Progenitor cell of endocrine pancreas (in vitro differentiated cells): ENCODE measurements around the gene GUCY1B1. TPM values are rescaled to one million over a fixed set of nuclear protein-coding genes. Genes with fewer than 3 reads are reported as not detected.

Experiments
- DNase-seq: peaks from one replicate; pipeline ENCODE4 v3.0.0; 2021; ENCODE audit warnings: low spot score; ENCODE audit not compliant: unreplicated experiment
- H3K27ac Mint-ChIP-seq: 2 replicates; pipeline ENCODE4 v1.8.0; 2021; ENCODE audit warnings: mild to moderate bottlenecking, moderate library complexity, mixed read lengths
- H3K27me3 Mint-ChIP-seq: 2 replicates; pipeline ENCODE4 v1.8.0; 2021; ENCODE audit warnings: mixed read lengths
- H3K36me3 Mint-ChIP-seq: 2 replicates; pipeline ENCODE4 v1.8.0; 2022; ENCODE audit warnings: mixed read lengths; ENCODE audit not compliant: insufficient read depth
- H3K4me1 Mint-ChIP-seq: 2 replicates; pipeline ENCODE4 v1.8.0; 2021; ENCODE audit warnings: low read depth, mixed read lengths
- H3K4me3 Mint-ChIP-seq: 2 replicates; pipeline ENCODE4 v1.8.0; 2021; ENCODE audit warnings: low read depth, mild to moderate bottlenecking, moderate library complexity, mixed read lengths
- H3K9me3 Mint-ChIP-seq: 2 replicates; pipeline ENCODE4 v1.8.0; 2021; ENCODE audit warnings: low read depth, mixed read lengths
- total RNA-seq: library from RNA; stranded (reverse); gene quantifications from 2 replicates; pipeline ENCODE4 v1.2.1, GENCODE V29; 2021
- TF ChIP-seq, protein P1 (sequence below): fragments of 200-600 bp; sonication (generic); IDR thresholded peaks from one replicate; pipeline ENCODE4 v1.5.0; 2021; ENCODE audit warnings: antibody characterized with exemption, mild to moderate bottlenecking; ENCODE audit not compliant: unreplicated experiment

Gene GUCY1B1
- total RNA-seq, 1 donor from 2014 or later: 1.5 TPM

- H3K4me3 Mint-ChIP-seq: no peak overlapping the region
- H3K36me3 Mint-ChIP-seq: no peaks in the 10 kb centered on the region
- H3K9me3 Mint-ChIP-seq: no peaks in the 10 kb centered on the region
- H3K27ac Mint-ChIP-seq: no peak overlapping the region
- TF ChIP-seq, protein P1, sequence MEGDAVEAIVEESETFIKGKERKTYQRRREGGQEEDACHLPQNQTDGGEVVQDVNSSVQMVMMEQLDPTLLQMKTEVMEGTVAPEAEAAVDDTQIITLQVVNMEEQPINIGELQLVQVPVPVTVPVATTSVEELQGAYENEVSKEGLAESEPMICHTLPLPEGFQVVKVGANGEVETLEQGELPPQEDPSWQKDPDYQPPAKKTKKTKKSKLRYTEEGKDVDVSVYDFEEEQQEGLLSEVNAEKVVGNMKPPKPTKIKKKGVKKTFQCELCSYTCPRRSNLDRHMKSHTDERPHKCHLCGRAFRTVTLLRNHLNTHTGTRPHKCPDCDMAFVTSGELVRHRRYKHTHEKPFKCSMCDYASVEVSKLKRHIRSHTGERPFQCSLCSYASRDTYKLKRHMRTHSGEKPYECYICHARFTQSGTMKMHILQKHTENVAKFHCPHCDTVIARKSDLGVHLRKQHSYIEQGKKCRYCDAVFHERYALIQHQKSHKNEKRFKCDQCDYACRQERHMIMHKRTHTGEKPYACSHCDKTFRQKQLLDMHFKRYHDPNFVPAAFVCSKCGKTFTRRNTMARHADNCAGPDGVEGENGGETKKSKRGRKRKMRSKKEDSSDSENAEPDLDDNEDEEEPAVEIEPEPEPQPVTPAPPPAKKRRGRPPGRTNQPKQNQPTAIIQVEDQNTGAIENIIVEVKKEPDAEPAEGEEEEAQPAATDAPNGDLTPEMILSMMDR: no peak
- peaks cover 12% of the 10 kb centered on the region for H3K4me1 Mint-ChIP-seq
- no peak for DNase-seq
- no peaks in the 10 kb centered on the region for H3K27me3 Mint-ChIP-seq
Measured at GRCh38 chr4:155832664-155833063, 73.8 kb downstream of the GUCY1B1 start.

DNA sequence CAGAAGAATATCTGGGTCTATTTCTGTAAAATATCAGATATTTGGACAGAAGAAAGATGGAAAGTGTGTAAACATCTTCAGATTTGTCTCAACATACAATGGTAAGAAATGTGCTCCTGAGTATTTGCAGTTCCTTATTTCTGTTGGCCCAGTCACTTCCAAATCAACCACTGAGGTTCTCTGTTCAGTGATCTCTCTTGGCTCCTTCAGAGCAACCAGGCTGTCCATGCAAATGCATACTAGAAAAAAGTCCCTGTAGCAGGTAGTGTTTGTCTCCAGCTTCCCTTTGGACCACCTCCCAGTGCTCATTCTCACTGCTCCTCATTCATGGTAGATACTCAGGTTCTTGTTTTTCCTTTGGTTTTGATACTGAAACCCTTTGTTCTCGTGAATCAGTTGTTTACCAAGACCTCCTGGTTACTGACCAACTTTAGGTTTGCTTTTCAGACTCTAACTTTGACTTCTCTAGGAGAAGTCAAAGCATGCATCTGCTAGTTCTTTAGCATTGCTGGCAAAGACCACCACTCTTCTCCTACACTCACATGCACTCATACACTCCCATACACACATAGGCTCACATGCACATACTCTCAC, 78.5 kb downstream of the GUCY1B1 start:
- no peak for DNase-seq
- no peaks in the 10 kb centered on the region for H3K27me3 Mint-ChIP-seq
- no peaks in the 10 kb centered on the region for H3K36me3 Mint-ChIP-seq
- TF ChIP-seq, protein P1: no peak
- no peak overlapping the region for H3K27ac Mint-ChIP-seq
- H3K4me3 Mint-ChIP-seq: no peak overlapping the region
- peaks cover 14% of the 10 kb centered on the region for H3K4me1 Mint-ChIP-seq
- H3K9me3 Mint-ChIP-seq: no peaks in the 10 kb centered on the region

DNA sequence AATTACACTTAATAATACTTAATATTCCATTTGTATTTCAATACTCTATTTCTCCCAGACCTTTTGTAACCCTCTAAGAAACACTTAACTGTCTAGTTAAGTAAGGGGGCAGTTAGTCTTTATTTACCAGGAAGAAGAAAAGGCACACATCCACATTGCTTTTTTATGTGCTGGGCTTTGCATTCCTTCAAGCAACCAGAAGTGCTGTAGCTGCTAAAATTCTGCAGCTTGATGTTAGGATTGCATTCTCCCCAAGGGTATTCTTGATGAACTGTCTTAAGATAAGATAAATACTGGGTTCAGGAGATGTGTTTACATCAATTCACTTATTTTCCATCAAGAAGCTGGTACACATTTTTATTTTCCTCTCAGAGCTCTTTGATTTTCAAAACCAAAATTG, 83.3 kb downstream of the GUCY1B1 start:
- H3K4me1 Mint-ChIP-seq: peaks cover 2% of the 10 kb centered on the region
- no peak overlapping the region for H3K4me3 Mint-ChIP-seq
- peaks cover 7% of the 10 kb centered on the region for H3K9me3 Mint-ChIP-seq
- H3K27me3 Mint-ChIP-seq: no peaks in the 10 kb centered on the region
- DNase-seq: no peak
- H3K36me3 Mint-ChIP-seq: peaks cover 1% of the 10 kb centered on the region
- TF ChIP-seq, protein P1: no peak
- no peak overlapping the region for H3K27ac Mint-ChIP-seq

DNA sequence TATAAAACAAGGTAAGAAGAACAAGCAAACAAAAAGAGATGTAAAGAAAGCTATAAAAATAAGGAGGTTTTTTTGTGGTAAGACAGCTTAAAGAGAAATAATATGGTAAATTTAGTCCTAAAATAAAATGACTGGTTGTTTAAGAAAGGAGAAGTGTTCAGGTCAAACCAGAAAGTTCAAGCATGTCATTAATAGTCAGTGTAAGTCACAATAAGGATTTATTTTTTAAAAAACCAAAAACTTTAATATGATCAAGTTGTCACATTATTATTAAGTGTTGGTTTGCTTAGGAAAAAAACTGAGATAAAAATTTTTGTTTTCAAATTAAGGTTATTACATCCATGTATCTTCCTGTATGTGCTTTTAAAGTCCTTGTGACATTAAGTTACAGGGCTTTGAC, 88.1 kb downstream of the GUCY1B1 start:
- H3K9me3 Mint-ChIP-seq: peaks cover 14% of the 10 kb centered on the region
- H3K4me1 Mint-ChIP-seq: no peaks in the 10 kb centered on the region
- no peak for DNase-seq
- H3K27me3 Mint-ChIP-seq: no peaks in the 10 kb centered on the region
- no peak overlapping the region for H3K27ac Mint-ChIP-seq
- H3K4me3 Mint-ChIP-seq: no peak overlapping the region
- peaks cover 2% of the 10 kb centered on the region for H3K36me3 Mint-ChIP-seq
- TF ChIP-seq, protein P1: no peak

DNA sequence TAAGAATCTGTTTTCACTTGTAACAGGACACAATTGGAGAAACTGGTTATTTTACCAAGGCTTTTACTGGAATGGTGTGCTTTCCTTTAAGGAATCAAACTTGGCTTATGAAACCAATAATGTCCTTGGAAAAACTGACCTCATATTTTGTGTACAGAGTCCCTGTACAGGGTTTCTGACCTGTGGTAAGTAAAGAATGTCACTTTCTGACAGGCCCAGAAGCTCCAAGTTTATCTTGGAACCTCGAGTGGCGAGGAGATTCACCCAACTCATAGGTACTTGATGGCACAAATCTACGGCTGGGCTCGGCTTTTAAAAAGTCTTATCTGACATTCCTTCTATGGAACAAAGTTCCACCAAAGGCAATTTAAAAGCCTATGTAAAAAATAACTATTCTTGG, 90.2 kb downstream of the GUCY1B1 start:
- H3K4me3 Mint-ChIP-seq: no peak overlapping the region
- H3K36me3 Mint-ChIP-seq: peaks cover 2% of the 10 kb centered on the region
- no peak overlapping the region for H3K27ac Mint-ChIP-seq
- TF ChIP-seq, protein P1: no peak
- H3K4me1 Mint-ChIP-seq: no peaks in the 10 kb centered on the region
- H3K27me3 Mint-ChIP-seq: no peaks in the 10 kb centered on the region
- DNase-seq: no peak
- peaks cover 10% of the 10 kb centered on the region for H3K9me3 Mint-ChIP-seq
